GM18873 (cell line): Measurements from ENCODE around the gene KRAS.

ENCODE experiments used
- ATAC-seq: cut with Tn5 transposase; IDR thresholded peaks from one replicate; pipeline ENCODE4 v1.9.1; 2021; ENCODE audit warnings: mild to moderate bottlenecking, moderate library complexity, moderate number of reproducible peaks; ENCODE audit not compliant: unreplicated experiment, low FRiP score

The KRAS gene

GRCh38 chr12:25200703-25201102 lies 50.0 kb downstream of the KRAS start:
- ATAC-seq = no peak

GRCh38 chr12:25197608-25198007 lies 53.1 kb downstream of the KRAS start:
- ATAC-seq = no peak

DNA sequence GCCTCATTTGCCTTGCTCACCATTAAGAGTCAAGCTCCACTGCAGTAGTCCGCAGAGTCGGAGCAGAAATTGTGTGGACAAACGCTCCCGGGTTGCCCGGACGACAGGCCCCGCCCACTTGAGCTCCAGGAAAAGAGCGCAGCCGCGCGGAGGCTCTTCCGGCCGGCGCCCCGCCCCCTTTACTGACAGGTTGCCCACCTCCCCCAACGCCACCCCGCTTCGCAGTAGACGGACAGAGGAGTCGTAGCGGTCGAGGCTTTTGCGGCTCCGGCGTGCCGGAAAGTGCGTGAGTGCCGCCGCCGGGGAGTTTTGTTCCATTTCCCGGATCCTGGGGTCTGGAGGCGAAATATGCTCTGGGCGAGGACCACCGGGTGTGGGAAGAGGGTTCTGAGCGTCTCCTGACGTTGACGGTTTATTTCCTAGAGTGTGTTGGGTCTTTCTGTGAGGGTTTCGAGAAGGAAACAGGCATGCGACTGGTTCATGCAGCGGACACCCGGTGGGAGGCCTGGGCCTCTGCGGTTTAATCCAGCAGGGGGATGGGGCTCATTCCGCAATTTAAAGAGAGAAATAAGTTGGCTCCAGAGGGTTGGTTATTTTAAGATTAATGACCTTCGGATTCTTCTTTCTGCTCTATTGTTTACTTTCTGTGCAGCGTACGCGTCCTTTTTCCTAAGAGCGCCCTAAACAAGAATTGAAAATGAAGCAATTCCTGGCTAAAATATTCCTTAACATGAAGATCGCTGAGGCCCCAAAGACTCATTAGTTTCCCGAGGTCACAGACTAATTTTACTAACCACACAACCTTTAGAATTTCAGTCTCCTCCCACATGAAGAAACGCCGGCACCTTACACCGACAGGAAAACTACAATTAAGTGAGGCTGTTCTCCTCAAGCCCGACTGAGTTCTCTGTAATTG lies 55.4 kb downstream of the KRAS start, which contains the start of the genes DNAI7 and ETFRF1:
DNAI7 (minus strand) TSS at position 105 of the 916 bp plus-strand sequence; CDS start at position 23, 82 bp downstream.
ETFRF1 (plus strand) TSS at position 182 of the 916 bp plus-strand sequence. CDS start 8,720 bp downstream, outside the sequence.
- peak; percentile 81 for ATAC-seq

DNA sequence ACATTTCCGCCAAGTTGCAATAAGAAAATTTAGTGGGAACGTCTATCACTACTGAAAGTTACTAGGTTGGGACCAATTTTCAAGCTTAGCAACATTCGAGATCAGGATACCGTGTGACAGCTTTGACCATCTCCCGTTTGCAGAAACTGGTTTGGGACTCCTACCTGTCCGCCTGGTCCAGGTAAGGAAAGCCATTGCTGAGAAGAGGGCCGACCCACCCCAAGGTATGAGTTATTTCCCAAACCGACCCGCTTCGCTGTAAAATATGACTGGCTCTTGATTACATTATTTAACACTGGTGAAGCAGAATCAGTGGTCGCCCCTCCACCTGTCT lies 56.0 kb downstream of the KRAS start:
- ATAC-seq = no peak

DNA sequence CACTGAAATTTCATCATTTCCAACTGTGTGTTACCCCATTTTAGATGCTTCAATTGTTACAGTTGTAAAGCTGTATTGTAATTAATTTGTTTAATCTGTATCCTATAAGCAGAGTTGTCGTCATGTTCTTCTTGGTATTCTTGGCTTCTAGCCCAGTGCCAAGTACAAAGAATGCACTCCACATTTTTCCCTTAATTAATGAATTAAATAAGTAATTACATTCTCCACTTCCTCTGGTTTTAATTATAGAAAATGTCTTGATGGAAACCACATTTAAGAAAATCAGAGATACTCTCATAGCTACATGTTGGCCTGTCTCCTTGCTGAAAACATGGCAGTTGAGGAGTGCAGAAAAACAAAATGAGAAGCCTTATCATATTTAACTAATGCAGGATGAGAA lies 56.5 kb downstream of the KRAS start:
- no peak for ATAC-seq

DNA sequence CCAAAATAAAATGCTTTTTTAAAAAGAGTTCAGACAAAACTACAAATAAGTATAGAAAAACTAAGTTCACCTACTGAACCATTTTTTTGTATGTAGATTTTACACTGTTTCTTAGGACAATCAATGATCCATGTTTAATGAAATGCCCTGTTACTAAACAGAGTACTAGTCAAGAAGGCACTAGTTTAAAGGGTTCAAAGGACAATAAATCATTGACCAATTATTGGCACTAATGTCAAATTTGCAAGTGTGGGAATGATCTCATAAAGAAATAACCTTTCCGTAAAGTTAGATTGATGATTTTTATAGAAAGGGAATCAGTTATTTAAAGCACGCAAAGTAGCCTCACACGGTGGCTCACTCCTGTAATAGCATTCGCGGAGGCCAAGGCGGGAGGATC lies 59.9 kb downstream of the KRAS start:
- ATAC-seq = no peak

DNA sequence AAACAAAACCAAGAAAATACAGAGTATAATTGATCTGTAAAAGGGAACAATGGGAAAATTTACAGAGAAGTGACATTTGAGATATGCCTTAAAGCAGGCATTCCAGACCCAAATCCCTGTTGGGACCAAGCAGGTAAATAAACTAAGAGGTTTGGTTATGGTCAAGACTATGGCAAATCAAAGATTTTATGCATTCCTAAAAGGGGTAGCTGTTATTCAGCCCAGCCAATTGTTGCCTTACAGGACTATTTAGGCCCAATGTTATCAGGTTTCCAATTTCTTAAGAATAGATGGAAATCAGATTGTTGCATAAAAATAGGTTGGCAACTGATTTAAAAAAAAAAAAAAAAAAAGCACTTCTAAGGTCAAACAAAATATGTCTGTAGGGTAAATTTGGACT lies 61.1 kb downstream of the KRAS start:
- no peak for ATAC-seq

DNA sequence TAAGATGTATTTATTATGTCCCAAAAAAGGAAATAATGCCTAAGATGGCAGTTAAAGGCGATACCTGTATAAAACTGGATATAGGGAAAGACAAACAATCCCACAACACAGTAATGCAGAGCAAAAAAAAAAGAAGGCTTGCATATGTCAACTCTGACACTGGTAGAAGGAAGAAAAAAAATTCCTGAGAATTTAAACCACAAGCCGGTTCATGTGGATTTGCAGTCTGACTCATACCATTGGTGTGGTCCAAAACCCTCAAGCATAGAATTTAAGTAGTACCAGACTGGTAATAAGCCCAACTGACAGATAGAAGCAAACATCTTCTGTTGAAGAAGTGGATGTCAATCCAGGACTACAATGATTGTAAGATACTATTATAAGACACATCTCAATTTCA lies 62.9 kb downstream of the KRAS start:
- no peak for ATAC-seq

DNA sequence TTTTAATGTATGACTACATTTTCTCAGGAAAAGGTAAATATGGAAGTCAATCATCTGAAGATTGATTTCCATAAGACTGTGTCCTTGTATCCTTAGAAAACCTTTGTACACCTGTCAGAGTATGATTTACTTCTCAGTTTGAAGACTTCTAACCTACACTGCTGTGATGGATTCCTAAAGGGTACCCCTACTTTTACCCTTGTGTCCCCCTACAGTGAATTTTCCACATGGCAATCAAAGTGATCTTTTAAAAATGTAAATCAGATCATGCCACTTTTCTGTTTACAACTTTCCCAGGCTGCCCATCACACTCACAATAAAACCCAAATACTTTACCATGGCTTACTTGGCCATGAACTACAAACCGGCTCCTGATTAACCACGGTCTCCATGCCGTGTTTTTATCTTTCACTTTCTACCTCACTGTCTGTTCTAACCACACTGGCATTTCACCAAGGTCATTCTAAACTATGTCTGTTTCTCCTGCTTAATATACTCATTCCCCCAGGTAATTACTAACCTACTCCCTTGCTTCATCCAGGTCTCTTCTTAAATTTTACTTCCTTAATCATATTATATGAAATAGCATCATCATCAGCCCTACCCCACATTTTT lies 63.8 kb downstream of the KRAS start:
- ATAC-seq = peak; percentile 77

- no peak for ATAC-seq
Measured at GRCh38 chr12:25186038-25186787, 64.5 kb downstream of the KRAS start.

- ATAC-seq = no peak
Measured at GRCh38 chr12:25184132-25184531, 66.6 kb downstream of the KRAS start.

- no peak for ATAC-seq
Measured at GRCh38 chr12:25182765-25183164, 68.0 kb downstream of the KRAS start.

DNA sequence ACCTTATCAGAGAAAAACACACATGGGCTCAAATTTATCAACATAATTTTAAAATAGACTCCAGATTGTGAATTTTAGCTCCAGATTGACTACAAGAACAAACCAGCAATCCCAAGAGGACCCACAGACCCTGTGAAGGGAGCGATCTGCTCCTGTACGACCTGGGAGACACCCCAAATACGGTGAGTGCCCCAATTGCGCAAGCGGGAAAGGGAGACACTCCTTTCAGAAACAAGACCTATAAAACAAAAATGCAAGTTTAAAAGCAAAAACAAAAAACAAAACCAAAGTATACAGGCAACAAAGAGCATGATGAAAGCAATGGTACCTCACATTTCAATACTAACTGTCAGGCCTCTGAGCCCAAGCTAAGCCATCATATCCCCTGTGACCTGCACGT lies 87.9 kb downstream of the KRAS start:
- no peak for ATAC-seq

DNA sequence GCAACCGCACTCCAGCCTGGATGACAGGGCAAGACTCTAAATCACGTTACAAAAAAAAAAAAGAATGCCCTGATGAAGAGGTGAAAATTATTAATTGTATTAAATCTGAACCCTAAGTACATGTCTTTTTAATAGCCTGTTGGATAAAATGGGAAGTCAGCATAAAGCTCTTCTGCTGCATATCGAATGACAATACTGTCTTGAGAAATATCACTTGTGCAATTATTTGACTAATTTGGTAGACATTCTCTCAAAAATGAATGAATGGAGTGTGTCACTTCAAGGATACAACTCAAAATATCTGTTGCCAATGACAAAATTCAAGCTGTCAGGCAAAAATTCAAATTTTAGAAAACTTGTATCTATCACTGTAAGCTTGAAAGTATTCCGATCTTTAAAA lies 94.7 kb downstream of the KRAS start:
- no peak for ATAC-seq

DNA sequence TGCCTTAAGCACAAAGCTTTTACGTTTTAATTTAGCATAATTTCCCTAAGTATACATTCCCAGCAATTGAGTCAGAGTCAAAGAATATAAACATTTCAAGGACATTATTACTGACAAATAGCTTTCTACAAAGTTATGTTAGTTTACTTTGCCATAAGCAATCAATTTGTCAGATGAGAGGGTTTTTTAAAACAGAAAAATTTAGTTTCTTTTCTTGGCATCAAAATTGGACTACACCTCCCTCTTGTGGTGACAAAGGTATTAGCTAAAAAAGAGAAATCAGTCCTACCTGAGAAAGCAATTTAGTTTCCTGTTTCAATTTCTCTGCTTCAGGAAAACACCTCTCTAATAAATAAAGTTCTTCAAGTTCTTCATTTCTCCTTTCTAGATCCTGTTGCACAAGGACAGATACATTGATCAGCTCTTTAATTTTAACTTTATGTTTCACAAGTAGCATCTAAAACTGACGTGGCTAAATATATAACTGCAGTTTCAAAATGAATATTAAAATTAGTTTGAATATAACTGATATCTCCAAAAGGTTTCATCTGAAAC lies 95.6 kb downstream of the KRAS start:
- ATAC-seq = no peak
